CD4-positive, alpha-beta T cell treated with Interleukin-1 beta for 1 hour (primary cell): ENCODE data around the gene KLC4.

Source experiments
- DNase-seq, 2 donors: peaks; one replicate each; pipeline ENCODE4 v3.0.0-alpha.2; 2020 to 2022

Gene KLC4

DNA sequence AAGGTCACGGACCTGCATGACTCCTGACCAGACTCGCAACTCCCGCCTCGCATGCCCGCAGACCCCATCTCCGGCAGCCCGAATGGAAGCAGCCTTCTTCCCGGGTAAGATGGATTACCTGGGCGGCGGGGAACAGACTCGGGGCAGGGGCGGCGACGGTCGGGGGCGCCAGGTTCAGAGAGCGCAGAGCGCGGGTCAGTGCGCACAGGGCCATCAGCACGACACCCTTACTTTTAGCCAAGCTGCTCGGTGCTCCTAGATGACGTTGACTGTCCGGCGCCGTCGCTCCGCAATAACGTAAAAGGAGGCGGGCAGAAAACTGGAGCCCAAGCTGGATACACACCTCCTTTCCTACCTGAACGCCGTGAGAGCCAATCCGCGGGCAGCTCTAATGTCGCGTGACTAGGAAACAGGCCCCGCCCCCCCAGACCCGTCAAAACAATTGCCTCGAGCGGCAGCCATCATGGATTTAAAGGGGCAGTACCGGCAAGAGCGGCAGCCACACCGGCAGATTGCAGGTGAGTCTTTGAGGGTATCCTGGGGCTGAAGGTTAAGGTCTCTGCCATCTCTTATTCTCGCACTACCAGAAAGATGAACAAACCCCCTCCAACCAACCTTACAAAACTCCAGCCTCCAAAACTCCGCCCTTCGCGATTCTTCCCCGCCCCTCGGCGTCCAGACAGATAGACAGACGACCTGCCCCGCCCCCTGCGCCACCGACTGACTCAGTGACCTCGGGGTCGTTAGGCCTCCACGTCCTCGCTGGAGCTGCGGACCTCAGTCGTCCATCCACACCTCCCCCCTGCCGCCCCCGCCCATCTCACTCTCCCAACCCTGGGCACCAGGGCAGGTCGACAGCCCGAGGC, at the start of gene KLC4, which contains the start of gene MRPL2:
Gene KLC4, plus strand, starts transcription at position 464 of the 866 bp plus-strand sequence. CDS start 1,705 bp downstream, outside the sequence.
Gene MRPL2, minus strand, starts transcription at position 267 of the 866 bp plus-strand sequence. Its CDS starts 53 bp downstream, at position 214.
- DNase-seq, result peak; percentile 98

DNA sequence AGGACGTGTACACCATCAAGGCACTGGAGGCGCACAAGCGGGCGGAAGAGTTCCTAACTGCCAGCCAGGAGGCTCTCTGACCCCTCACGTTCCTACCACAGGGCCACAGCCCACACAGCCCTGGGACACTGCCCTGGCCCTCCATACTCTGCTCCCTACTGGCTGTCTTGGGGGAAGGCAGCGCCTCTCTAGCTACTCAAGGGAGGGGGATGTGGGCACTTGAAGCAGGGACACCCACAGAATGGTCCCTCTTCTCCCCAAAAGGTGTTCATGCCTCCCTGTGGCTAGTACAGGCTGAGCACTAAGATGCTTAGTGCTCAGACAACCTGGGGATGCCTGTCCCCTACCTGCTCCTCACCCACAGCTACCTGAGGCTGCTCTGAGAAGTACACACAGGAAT, 48.2 kb upstream of the KLC4 start:
- DNase-seq, result no peak

DNA sequence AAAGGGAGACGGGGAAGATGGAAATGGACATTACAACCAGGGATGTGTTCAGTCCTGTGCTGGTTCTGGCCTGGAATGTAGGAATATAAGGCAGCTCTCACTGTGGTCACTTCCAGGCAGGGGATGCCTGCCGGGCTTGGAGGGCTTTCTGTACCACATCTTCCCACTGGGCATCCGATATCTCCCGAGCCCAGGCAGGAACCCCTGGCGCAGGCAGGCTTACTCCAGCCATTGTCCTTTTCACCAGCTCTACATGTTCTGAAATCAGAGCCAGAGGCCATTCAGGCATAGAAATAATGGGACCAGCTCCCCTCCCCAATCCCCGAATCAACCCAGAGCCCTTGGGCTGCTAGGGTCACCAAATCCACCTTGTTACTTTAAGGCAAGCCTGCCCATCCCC, 47.1 kb upstream of the KLC4 start:
- DNase-seq, result no peak

DNA sequence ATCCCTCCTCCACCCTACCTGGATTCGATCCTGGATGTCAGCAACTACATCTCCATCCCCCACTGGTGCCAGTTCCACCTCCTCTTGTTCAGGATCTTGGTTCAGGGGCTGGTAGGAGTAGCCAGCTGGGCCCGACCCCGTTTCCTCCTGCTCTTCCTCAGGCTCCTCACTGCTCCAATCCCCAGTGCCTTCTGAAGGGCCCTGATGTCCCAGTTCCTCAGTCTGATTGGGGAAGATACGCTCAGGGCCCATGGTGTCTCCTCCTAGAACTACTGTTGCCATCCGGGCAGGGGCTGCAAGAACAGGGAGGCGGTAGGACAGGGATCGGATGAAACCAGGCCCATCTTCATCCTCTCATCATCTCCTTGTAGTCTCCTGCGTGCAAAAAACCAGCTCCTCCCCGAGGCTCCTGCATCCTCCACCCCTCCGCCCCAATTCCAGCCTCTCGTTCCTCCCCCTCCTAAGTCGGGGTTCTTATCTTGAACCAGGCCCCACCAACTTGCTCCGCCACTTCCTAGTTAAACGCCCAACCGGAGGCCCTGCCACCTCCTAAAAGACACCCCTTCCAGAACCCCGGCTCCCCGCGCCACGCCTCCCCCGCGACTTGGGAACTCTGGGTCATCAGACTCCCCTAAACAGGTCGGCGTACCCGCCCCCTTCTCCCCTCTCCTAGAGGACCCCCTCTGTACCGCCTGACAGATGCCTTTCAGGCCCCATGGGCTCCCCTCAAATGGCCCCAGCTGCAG, 46.2 kb upstream of the KLC4 start:
- no peak for DNase-seq

DNA sequence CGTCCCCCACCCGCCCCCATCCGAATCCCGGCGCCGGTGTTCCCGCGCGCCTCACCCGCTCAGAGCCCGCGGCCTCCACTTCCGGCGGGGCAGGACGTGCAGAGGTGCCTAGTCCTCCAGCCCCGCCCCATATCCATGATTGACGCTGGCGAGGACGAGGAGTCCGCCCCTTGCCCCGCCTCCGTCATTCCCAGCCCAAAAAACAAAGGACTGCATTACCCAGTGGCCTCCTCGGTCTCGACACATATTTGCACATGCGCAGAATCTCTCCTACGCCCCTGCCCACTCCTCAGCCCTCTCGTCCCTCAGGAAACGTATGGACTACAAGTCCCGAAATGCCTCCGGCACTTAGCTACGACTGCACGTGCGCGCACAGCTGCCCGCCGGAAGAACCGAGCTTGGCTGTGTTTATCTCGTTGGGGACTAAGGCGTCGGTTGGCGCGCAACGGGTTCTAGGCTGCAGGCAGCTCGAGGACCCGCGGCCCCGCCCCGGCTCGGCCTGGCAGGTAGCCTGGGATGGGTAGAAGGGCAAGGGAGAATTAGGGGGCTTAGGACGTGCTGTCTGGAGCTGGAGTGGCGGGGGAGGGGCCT, 45.5 kb upstream of the KLC4 start, which contains the start of the genes KLHDC3 and MEA1:
Gene KLHDC3, plus strand, starts transcription at position 407 of the 591 bp plus-strand sequence. CDS start 2,944 bp downstream, outside the sequence.
Gene MEA1, minus strand, starts transcription at position 104 of the 591 bp plus-strand sequence. CDS start 133 bp downstream, outside the sequence.
- DNase-seq, result peak; percentile 100

DNA sequence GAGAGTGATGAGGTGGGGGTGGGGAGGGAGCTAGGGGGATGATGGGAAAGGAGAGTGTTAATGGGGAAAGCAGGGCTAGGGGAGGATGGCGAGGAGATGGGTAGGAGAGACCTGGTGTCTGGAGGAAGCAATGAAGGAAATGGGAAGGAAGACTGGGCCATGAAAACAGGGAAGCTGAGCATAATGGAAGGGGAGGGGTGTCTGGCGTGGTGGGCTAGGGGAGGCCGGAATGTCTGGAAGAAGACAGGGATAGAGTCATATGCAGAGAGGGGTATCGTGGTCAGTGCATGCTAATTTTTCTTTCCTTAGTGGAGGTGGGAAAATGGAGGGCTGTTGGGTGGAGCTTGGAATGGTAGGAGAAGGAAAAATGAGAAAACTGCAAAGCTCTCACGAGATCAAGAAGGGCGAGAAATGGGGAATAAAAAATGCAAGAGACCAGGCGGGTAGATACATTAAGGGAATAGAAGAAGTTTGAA, 45.0 kb upstream of the KLC4 start:
- DNase-seq, result no peak

DNA sequence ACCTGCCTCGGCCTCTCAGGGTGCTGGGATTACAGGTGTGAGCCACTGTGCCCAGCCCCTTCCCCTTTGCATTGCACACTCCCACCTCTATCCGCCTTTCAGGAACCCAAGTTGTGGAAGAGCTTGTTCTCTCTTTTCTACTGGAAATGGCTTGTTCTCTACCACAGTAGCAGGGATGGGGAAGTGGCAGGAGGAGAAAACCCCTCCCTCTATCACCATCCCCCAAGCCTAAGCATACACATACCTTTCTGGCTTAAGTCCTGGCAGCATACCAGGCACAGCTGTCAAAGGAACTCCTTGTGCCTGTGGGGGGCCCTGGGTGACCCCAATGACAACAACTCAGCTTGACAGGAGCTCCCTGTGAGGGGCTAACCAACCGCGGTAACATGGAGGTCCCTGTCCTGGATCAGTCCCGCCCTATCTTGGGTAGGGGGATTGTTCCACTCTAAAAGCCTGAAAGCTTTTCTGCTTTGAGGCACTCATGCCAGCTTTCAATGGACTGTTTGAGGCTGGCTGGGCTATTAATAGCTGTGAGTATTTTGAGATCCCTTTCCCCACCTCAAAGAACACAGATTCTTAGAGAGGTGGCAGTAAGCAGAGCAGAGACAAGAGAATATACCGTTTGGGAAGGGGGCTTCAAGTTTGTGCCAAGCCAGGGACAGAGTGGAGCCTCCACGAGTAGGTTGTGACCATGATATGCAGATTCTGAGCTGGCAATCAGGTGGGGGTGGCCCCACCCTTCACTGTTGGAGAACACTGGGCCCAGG, 43.1 kb upstream of the KLC4 start:
- DNase-seq, result no peak

DNA sequence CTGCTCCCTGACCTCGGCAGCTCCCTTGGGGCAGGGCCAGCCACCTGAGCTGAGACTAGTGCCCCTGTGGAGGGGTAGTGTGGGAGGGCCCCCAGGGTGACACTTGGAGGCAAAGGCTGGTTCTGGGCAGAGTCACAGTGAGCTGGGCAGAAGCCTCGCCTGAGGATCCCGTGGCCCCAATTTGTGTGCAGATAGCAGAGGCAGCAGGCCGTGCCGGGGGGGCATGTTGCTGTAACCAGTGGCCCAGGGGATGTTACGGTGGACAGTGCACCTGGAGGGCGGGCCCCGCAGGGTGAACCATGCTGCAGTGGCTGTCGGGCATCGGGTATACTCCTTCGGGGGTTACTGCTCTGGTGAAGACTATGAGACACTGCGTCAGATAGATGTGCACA, 42.5 kb upstream of the KLC4 start:
- no peak for DNase-seq

DNA sequence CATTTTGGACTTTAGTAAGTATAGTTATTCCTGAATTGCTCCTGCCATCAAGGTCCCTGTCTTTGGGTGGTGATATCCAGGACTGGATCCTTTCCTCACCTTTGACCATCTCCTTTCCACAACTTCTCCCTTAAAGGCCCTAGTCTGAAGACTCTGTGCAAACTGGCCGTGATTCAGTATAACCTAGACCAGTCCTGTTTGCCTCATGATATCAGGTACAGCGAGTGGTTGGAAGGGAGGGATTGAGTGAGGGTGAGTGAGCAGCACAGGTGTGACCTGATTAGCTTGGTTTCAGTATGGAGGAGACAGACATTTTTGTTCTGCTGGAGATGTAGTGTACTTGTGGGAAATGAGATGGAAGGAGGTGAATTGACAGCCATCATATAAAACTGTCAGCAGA, 40.3 kb upstream of the KLC4 start:
- no peak for DNase-seq

DNA sequence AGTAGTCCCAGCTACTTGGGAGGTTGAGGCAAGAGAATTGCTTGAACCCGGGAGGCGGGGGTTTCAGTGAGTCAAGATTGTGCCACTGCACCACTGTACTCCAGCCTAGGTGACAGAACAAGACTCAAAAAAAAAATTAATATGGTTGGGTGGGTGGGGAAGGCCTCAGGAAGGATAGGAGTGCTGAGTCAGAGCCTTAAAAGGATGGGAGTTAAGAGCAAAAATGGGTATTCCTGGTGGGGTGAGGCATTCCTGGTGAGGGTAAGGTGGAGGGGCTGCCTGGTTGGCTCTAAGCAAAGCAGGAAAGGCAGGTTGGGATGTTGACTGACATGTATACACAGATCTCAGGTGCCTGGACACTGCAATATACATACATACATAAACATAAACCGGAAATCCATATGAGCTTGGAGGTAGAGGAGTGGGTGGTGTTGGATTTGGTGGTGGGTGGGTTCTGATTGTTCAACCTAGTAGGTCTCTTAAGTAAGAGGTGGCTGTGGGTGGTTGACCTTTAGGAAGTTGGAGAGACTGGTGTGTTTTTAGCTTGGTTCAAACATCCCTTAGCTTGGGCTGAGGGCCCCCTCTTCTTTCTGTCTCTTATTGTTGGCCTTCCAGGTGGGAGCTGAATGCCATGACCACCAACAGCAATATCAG, 39.3 kb upstream of the KLC4 start:
- no peak for DNase-seq

DNA sequence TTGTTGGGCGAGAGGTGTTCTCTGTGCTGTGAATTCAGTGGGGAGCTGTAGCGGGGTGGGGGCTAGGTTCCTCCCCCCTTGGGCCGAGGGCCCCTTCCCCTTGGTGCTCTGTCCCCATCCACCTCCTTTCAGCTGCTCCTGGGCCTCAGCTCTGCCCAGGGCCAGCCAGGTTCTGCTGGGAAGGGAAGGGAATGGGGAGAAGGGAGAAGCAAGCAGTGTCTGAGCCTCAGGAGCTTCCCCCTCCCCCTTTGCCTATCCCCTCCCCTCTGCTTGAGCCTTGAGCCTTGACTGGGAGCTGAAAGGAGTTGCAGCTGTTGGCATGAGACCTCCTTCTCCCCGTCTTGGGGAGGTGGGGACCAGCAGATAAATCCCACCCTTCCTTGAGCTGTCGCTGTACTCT, 38.6 kb upstream of the KLC4 start:
- no peak for DNase-seq

DNA sequence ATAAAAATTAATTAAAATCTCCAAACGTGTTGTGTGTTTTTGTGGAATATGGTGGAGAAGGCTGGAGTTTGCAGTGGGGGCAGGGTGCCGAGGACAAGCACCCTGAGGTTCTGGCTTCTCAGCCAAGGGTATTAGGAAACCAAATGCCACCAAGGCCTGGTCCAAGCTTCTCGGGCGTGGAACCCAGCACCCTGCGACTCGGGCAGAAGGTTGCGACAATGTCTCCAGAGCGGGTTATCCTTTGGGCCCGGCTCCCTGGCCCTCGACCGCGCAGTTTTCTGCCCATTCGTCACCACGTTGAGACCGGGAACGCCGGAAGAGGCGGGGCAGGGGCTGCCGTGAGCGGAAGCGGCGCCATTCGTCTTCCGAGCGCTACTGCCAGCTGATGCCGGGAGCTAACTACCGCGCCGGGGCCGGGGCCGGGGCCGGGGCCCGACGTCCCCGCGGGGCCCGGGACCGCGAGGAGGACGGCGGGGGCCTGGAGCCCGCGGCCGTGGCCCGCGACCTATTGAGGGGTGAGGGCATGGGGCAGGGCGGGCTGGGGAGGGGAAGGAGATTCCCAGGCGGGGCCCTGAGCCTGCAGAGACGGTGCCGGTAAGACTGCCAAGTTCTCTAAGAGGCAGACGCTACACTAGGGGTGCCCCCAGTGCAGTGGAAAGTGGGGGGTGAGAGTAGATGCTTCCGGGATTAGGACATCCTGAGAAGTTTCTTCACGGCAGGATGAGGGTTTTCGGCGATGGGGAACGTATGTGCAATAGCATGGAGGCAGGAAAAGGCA, 38.0 kb upstream of the KLC4 start, which contains the start of gene RRP36:
Gene RRP36, plus strand, starts transcription at position 354 of the 778 bp plus-strand sequence. Its CDS starts 32 bp downstream, at position 386.
- DNase-seq, result peak; percentile 59 to 64

DNA sequence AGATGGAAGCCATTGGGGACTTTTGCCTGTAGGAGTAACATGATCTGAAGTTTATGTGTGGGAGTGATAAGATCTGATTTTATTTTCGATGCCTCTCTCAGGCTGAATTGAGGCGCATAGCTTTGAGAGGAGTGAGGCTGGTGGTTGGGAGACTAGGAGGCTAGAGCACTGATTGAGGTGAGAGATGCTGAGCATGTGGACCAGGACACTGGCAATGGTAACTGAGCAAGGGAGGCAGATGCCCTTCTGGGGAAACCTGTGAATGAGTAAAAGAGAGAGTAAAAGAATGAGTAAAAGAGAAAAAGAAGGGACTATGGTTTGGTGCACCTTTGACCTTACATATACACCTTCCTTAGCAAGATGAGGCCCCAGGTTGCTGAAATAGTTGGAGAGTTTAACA, 35.0 kb upstream of the KLC4 start:
- no peak for DNase-seq

DNA sequence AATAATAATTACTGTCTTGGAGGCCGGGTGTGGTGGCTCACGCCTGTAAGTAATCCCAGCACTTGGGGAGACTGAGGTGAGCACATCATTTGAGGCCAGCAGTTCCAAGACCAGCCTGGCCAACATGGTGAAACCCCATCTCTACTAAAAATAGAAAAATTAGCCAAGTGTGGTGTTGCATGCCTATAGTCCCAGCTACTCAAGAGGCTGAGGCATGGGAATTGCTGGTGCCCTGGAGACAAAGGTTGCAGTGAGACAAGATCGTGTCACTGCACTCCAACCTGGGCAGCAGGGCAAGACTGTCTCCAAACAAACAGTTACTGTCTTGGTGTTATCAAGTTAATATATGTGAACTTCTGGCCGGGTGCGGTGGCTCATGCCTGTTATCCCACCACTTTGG, 33.1 kb upstream of the KLC4 start:
- no peak for DNase-seq

DNA sequence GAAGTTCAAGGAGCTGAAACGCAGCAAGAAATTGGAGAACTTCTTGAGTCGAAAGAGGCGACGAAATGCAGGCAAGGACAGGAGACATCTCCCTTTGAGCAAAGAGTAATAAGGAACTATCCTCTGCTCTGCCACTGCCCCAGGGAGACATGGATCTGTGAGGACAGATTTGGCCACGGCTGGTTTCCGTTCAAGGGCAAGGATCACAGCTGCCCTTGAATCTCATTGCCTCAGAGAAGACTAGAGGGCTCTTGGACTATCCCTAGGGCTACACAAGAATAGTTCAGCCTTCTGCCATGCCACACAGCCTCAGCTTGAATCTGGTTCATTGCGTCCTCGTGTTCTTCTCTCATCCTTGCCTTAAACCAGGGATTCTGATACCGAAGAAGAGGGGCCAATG, 30.3 kb upstream of the KLC4 start:
- DNase-seq, result no peak

DNA sequence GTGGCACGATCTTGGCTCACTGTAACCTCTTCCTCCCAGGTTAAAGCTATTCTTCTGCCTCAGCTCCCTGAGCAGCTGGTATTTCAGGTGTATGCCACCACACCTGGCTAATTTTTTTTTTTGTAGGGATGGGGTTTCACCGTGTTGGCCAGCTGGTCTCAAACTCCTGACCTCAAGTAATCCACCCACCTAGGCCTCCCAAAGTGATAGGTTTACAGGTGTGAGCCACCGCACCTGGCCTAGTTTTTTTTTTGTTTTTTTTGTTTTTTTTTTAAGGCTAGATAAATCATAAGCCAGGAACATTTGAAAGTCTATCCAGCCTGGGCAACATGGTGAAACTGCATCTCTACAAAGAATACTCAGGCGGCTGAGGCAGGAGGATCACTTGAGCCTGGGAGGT, 27.1 kb upstream of the KLC4 start:
- no peak for DNase-seq

DNA sequence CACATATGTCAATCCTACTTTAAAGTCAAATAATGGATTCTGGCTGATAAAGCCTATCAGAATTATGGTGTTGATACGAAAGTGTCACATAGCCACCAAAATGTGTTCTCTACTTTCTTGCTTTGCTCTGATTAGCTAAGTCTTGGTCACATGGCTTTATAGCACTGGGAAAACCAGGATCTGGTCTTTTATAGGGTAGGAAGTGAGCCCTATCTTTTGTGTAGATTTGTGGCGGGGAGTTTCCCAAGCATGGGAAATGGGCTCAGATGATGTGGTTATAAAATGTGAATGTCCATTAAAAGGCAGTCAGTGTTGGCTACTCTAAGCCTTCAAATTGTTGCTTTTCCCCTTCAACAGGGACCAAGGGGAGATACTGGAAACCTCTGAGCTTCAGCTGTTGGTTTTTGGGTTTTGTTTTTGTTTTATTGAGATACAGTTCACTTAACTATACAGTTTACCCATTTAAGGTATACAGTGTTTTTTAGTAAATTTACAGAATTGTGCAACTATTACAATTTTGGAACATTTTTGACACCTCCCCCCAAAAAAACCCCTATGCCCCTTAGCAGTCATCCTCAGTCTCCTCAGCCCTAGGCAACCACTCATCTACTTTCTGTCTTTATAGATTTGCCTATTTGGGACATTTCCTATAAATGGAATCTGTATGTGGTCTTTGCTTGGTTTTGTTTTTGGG, 25.8 kb upstream of the KLC4 start:
- no peak for DNase-seq

DNA sequence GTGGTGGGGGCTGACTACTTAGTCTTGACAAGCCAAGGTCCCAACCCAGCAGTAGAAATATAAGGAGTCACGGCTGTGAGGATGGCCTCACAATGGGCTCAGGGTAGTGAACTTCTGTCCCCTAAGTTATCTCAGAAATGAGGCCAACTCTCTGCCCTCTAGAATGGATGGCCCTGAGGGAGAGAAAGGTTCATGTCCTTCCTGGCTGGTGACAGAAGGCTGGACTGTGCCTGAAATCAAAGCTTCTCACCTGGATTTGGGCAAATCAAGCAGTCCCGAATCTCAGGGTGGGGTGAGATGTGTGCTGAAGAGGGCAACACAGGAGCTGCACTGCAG, 25.3 kb upstream of the KLC4 start:
- DNase-seq, result no peak

DNA sequence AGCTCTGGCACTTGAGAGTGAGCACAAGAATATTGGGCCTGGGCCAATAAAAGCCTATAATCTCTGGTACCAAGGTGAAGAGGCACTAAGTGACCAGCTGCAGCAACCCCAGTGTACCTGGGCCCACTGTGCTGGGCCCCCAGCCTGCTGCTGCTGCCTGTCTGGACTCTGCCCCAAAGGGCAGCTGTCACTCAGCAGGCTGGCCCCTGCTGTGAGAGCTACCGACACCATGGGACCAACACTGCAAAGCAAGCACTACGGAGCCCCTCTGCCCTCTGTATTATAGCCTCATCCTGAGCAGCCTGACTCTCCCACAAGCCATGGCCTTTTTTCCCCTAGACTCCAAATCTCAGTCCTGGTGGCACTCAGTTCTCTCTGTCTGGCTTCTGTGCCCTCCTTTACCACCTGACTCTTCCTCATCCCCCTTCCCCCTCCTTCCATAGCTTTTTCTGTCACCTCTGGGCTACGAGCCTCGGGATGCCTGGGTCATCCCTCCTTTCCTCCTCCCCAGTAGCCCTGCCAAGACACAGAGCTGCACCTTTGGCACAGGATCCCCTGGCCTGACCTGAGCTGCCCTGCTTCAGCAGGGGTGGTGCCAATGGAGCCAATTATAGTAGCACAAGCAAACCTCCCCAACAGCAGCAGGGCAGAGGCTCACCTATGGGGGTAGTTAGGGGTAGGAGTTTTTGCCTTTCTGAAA, 23.8 kb upstream of the KLC4 start:
- no peak for DNase-seq

DNA sequence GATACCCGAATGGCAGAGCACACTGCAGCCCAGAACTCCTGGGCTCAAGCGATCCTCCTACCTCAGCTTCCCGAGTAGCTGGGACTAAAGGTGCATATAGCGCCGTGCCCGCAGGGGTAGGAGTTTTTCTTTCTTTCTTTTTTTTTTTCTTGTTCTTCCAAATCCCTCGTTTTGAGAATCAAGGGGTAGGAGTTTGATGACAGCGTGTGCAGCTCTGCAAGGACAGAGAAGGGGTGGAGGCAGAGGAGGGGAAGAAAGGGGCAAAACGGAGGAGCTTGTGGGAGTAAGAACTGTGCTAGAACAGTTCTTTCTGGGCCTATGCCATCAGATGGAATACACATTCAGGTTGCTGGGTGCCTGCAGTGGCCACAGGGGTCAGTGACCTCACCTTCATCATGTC, 22.7 kb upstream of the KLC4 start:
- no peak for DNase-seq
